ENCODE data around the gene DNAH1. TPM values are rescaled to one million over a fixed set of nuclear protein-coding genes. Genes with fewer than 3 reads are reported as not detected.

The DNAH1 gene
- polyA plus RNA-seq, 1 donor (not counting 4 experiments of a cell fraction or from before 2014, with no cell fraction given): 0.33 TPM

DNA sequence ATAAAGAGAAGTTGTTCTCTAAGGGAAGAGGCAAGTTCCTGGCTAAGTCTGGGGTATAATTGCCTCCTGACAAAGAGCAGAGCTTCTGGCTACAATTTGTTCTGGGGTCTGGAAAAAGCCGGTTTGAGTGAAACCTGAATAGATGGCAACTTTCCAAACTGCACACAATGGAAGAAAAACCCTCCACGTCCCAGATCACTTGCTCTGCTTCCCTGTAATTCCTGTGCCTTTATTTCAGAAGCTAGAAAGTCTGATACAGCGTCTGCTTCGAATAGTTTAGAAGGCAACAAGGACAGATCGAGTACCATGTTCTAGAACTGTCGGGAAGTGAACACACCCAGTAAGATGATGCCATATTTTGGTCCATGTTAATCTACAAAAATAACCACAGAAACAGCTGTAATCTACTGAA, 36.1 kb upstream of the DNAH1 start:
- dilution Hi-C loops (cut with MboI; ENCODE audit: extremely low pct_ligation_motif_present, low sequenced_read_pairs): no loop called here
- peak overlapping the region; percentile 61 for H3K4me2 ChIP-seq (ENCODE audit: control insufficient read depth, extremely low read depth, insufficient read depth, low read depth, low read length)

DNA sequence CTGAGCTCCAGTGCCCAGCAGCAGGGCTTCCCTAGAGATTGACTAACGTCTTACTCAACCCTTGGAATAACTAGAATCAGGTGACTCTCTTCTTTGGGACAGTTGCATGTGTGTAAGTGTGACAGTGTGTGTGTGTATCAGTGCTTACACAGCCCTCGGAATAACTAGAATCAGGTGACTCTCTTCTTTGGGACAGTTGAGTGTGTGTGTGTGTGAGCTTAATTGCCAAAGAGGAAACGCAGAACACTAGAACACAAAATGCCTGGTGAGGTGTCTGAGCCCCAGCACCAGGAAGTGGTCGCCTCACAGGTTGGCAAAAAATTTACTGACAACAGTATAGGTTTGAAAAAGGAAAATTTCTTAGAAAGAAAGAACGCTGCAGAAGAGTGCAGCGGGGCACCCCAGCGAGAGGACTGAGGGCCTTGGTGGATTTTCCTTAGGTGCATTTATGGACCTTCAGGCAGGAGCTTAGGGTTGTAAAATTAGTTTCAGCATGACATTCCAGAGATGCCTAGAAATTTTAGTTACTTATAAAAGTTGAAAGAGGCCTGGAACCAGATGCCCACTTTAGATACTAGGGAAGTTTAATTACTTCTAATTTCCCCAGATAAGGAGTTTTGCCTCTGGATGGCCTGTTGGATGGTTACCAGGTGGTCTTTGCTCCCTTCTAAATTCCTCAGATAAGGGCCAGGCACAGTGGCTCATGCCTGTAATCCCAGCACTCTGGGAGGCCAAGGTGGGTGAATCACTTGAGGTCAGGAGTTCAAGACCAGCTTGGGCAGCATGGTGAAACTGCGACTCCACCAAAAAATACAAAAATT, 33.9 kb upstream of the DNAH1 start:
- Histone ChIP-seq H3K27ac (ENCODE audit: control insufficient read depth, insufficient read depth, low read length) (no peak overlapping the region), H3K9me3 (ENCODE audit: control insufficient read depth, low read depth, low read length) (no peaks in the 10 kb centered on the region), H3K79me2 (ENCODE audit: control insufficient read depth, insufficient read depth, low read length) (peaks cover 15% of the 10 kb centered on the region), H4K20me1 (ENCODE audit: control insufficient read depth, extremely low read depth, insufficient read depth, low read length) (no peaks in the 10 kb centered on the region), H2AFZ (ENCODE audit: control insufficient read depth, low read length) (no peak overlapping the region), H3K4me2 (ENCODE audit: control insufficient read depth, extremely low read depth, insufficient read depth, low read depth, low read length) (no peak overlapping the region), H3K9ac (ENCODE audit: control insufficient read depth, extremely low read depth, insufficient read depth, low read length) (no peak overlapping the region), H3K36me3 (ENCODE audit: control insufficient read depth in 2 of 2, extremely low read depth in 1 of 2, insufficient read depth in 2 of 2, low read length in 2 of 2) (no peaks in the 10 kb centered on the region), H3K4me3 (ENCODE audit: control insufficient read depth in 2 of 3, extremely low read depth in 1 of 3, insufficient read depth in 2 of 3, low read depth in 1 of 3, low read length in 3 of 3) (no peak overlapping the region), H3K27me3 (ENCODE audit: control insufficient read depth, extremely low read depth, insufficient read depth, low read length) (no peaks in the 10 kb centered on the region), H3K9me1 (ENCODE audit: control insufficient read depth, extremely low read depth, insufficient read depth, low read length) (no peaks in the 10 kb centered on the region), H3K4me1 (ENCODE audit: control insufficient read depth, extremely low read depth, insufficient read depth, low read length) (peaks cover 15% of the 10 kb centered on the region)
- TF ChIP-seq, protein P1, sequence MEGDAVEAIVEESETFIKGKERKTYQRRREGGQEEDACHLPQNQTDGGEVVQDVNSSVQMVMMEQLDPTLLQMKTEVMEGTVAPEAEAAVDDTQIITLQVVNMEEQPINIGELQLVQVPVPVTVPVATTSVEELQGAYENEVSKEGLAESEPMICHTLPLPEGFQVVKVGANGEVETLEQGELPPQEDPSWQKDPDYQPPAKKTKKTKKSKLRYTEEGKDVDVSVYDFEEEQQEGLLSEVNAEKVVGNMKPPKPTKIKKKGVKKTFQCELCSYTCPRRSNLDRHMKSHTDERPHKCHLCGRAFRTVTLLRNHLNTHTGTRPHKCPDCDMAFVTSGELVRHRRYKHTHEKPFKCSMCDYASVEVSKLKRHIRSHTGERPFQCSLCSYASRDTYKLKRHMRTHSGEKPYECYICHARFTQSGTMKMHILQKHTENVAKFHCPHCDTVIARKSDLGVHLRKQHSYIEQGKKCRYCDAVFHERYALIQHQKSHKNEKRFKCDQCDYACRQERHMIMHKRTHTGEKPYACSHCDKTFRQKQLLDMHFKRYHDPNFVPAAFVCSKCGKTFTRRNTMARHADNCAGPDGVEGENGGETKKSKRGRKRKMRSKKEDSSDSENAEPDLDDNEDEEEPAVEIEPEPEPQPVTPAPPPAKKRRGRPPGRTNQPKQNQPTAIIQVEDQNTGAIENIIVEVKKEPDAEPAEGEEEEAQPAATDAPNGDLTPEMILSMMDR (optimal IDR thresholded peaks at IDR 0.05 in 1 of 3, IDR thresholded peaks at IDR 0.05 in 1 of 3, conservative IDR thresholded peaks at IDR 0.05 in 1 of 3; ENCODE audit: extremely low read depth in 1 of 3, insufficient read depth in 2 of 3, low read length in 3 of 3): no peak
- no peak for TF ChIP-seq EZH2 (IDR thresholded peaks at IDR 0.05; ENCODE audit: low read length)
- DNase-seq (ENCODE audit: low read depth, low spot score) (no peak), FAIRE-seq (no peak)
- dilution Hi-C loops (cut with MboI; ENCODE audit: extremely low pct_ligation_motif_present, low sequenced_read_pairs): no loop called here

More for the DNA sequence above, 36.1 kb upstream of the DNAH1 start:
- TF ChIP-seq, protein P1 (optimal IDR thresholded peaks at IDR 0.05 in 1 of 3, IDR thresholded peaks at IDR 0.05 in 1 of 3, conservative IDR thresholded peaks at IDR 0.05 in 1 of 3; ENCODE audit: extremely low read depth in 1 of 3, insufficient read depth in 2 of 3, low read length in 3 of 3): no peak
- no peak for TF ChIP-seq EZH2 (IDR thresholded peaks at IDR 0.05; ENCODE audit: low read length)
- Histone ChIP-seq H4K20me1 (ENCODE audit: control insufficient read depth, extremely low read depth, insufficient read depth, low read length) (peaks cover 2% of the 10 kb centered on the region), H3K9me3 (ENCODE audit: control insufficient read depth, low read depth, low read length) (no peaks in the 10 kb centered on the region), H3K9ac (ENCODE audit: control insufficient read depth, extremely low read depth, insufficient read depth, low read length) (peak overlapping the region; percentile 5), H3K36me3 (ENCODE audit: control insufficient read depth in 2 of 2, extremely low read depth in 1 of 2, insufficient read depth in 2 of 2, low read length in 2 of 2) (no peaks in the 10 kb centered on the region), H3K4me3 (ENCODE audit: control insufficient read depth in 2 of 3, extremely low read depth in 1 of 3, insufficient read depth in 2 of 3, low read depth in 1 of 3, low read length in 3 of 3) (no peak overlapping the region), H3K27me3 (ENCODE audit: control insufficient read depth, extremely low read depth, insufficient read depth, low read length) (no peaks in the 10 kb centered on the region), H3K9me1 (ENCODE audit: control insufficient read depth, extremely low read depth, insufficient read depth, low read length) (no peaks in the 10 kb centered on the region), H2AFZ (ENCODE audit: control insufficient read depth, low read length) (no peak overlapping the region), H3K27ac (ENCODE audit: control insufficient read depth, insufficient read depth, low read length) (no peak overlapping the region), H3K79me2 (ENCODE audit: control insufficient read depth, insufficient read depth, low read length) (peaks cover 32% of the 10 kb centered on the region), H3K4me1 (ENCODE audit: control insufficient read depth, extremely low read depth, insufficient read depth, low read length) (peaks cover 19% of the 10 kb centered on the region)
- DNase-seq (ENCODE audit: low read depth, low spot score) (no peak), FAIRE-seq (peak; percentile 39)

All from keratinocyte (primary cell).